Stimulated activated naive CD8-positive, alpha-beta T cell treated with anti-CD3 and anti-CD28 coated beads, Interleukin-15, Interleukin-2, amounts not matched to agents 100 ng/mL and 50 ng/mL, for 24 hours (primary cell): ENCODE measurements around the gene RUVBL2.

ENCODE experiments used
- H3K27ac Mint-ChIP-seq: one replicate; pipeline ENCODE4 v1.8.0; 2021; ENCODE audit warnings: mild to moderate bottlenecking, mixed read lengths
- H3K27me3 Mint-ChIP-seq: one replicate; pipeline ENCODE4 v1.8.0; 2021; ENCODE audit warnings: mixed read lengths
- H3K36me3 Mint-ChIP-seq: one replicate; pipeline ENCODE4 v1.8.0; 2021; ENCODE audit warnings: low read depth, mixed read lengths
- H3K4me1 Mint-ChIP-seq: one replicate; pipeline ENCODE4 v1.8.0; 2021; ENCODE audit warnings: low read depth, mixed read lengths
- H3K4me3 Mint-ChIP-seq: one replicate; pipeline ENCODE4 v1.8.0; 2021; ENCODE audit warnings: mild to moderate bottlenecking, mixed read lengths
- H3K9me3 Mint-ChIP-seq: one replicate; pipeline ENCODE4 v1.8.0; 2021; ENCODE audit warnings: mixed read lengths

RUVBL2 gene

DNA sequence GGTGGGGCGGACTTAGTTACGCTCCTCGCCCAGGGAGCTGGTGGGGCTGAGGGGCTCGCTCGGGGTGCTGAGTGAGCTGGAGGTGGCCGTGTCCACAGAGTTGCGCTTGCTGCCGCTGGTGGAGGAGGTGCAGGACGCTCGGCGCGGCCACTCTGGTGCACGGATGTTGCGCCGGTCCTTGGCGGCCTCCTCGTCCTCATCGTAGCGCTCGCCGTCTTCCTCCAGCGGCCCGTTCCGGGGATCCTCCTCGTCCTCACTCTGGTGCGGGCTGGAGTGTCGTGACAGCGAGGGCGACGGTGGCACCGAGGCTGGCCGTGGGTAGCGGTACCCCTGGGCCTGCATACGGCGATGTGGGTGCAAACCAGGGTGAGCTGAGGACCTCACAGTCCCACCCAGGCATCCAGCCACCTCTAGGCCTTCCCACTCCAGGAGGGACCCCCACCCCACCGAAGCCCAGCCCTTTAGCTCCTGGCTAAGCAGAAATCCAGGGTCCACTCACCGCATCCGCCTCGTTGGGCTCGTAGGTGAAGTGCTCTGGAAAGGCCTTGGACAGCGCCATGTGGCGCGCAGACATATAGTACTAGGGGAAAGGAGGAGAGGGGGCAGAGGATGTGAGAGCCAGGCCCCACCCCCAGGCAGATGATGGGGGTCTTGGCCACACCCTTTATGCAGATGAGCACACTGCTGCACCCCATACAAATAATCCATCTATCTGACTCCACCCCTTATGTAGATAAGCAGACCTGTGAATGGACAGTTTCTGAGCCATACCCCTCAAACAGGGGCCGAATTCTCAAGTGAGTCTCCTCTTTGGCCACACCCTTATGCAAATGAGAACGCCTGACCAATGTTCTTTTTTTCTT is 24.2 kb upstream of the RUVBL2 start:
- H3K27ac Mint-ChIP-seq: no peak overlapping the region
- H3K27me3 Mint-ChIP-seq: no peaks in the 10 kb centered on the region
- peaks cover 43% of the 10 kb centered on the region for H3K36me3 Mint-ChIP-seq
- H3K4me3 Mint-ChIP-seq: no peak overlapping the region
- no peaks in the 10 kb centered on the region for H3K9me3 Mint-ChIP-seq
- peaks cover 35% of the 10 kb centered on the region for H3K4me1 Mint-ChIP-seq

DNA sequence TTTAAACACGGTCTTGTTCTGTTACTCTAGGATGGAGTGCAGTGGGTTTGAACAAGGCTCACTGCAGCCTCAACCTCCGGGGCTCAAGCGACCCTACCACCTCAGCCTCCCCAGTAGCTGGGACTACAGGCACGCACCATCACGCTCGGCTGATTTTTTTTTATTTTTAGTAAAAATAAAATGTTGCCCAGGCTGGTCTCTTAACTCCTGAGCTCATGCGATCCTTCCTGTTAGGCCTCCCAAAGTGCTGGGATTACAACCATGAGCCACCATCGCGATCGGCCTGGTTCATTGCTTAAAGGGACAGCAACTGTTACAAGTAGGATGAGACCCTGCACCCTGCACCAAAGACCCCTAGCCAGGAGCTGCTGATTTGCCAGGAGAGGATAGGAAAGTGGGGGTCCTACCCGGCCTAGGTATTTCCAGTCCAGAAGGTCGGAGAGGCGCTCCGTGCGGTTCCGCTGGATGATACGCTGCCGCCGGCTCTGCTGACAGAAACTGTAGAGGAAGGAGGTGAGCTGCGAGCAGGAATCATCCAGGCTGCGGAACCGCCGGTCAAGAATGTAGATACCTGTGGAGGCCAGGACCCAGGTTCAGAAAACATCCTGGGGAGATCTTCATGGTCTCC is 23.4 kb upstream of the RUVBL2 start:
- Mint-ChIP-seq H3K9me3 (no peaks in the 10 kb centered on the region), H3K27ac (no peak overlapping the region), H3K4me1 (peaks cover 32% of the 10 kb centered on the region), H3K4me3 (no peak overlapping the region), H3K36me3 (peaks cover 41% of the 10 kb centered on the region), H3K27me3 (no peaks in the 10 kb centered on the region)

DNA sequence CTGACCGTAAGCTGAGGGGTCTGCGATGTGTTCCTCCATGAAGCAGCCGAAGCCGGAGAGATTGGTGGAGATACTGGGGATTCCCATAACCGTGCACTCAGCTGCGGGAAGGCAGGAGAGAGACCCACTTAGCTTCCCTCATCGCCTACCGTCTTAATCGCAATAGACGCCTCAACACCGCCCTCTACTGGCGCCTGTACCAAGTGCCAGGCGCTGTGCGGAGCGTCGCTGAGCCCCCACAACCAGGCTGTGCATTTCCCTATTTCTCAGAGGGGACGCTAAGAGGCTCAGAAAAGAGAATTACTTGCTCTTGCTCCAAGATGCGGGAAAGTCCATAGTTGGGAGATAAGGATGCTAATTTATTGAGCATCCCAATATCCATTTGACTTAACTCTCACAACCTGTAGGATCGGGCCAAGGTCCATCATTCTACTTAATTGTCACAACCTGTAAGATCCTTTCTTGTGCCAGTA is 22.7 kb upstream of the RUVBL2 start:
- no peak overlapping the region for H3K27ac Mint-ChIP-seq
- no peaks in the 10 kb centered on the region for H3K9me3 Mint-ChIP-seq
- no peak overlapping the region for H3K4me3 Mint-ChIP-seq
- peaks cover 34% of the 10 kb centered on the region for H3K36me3 Mint-ChIP-seq
- no peaks in the 10 kb centered on the region for H3K27me3 Mint-ChIP-seq
- H3K4me1 Mint-ChIP-seq: peaks cover 25% of the 10 kb centered on the region

DNA sequence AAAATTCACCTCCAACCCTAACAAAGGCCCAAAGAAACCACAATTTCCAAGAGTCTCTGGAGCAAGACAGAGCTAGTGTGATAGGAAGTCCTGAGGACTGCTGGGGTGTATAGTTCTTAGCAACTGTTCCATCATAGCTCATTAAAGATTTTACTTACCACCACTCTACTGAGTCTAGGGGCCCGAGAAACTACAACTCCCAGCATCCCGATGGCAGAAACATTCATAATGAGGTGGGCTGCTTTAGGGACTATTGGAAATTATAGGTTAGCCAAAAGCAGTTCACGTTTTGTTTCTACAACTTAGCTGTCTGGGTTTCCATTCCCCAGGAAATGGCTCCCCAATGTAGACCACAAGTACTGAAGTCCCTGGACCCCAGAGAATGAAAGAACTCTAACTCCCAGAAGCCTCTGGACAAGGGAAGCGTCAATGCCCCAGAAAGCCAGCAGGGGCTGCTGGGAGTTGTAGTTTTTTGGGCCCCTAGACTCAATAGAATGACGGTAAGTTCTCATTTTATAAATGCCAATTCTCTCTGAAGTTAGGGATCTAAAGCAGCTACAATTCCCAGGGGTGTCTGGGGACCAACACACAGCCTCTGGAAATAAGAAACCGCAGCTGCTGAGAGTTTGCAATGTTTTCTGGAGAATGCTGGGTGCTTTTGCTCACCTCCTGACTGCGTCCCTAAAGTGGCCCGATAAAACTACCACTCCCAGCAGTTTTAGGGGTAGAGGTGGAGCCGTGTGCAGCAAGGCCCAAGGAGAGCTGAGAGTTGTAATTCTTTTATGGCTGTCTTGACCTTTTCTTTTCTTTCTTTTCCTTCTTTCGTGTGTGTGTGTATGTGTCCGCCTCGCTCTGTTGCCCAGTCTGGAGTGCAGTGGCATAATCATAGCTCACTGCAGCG is 17.5 kb upstream of the RUVBL2 start:
- H3K36me3 Mint-ChIP-seq: peaks cover 33% of the 10 kb centered on the region

DNA sequence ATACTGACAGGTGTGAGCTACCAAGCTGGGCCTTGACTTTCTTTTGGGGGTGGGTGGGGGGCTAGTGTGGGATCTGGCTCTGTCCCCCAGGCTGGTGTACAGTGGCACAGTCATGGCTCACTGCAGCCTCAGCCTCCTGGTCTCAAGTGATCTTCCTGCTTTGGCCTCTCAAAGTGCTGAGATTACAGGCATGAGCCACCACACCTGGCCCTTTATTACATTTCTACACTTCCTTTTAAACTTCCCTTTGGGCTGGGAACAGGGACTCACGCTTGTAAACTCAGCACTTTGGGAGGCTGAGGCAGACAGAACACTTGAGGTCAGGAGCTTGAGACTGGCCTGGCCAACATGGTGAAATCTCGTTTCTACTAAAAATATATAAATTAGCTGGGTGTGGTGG is 16.6 kb upstream of the RUVBL2 start:
- Mint-ChIP-seq H3K27me3 (no peaks in the 10 kb centered on the region), H3K4me3 (no peak overlapping the region), H3K4me1 (peaks cover 23% of the 10 kb centered on the region), H3K36me3 (peaks cover 37% of the 10 kb centered on the region), H3K9me3 (no peaks in the 10 kb centered on the region), H3K27ac (no peak overlapping the region)

More for the DNA sequence above, 17.5 kb upstream of the RUVBL2 start:
- no peak overlapping the region for H3K4me3 Mint-ChIP-seq
- H3K27ac Mint-ChIP-seq: no peak overlapping the region
- peaks cover 23% of the 10 kb centered on the region for H3K4me1 Mint-ChIP-seq
- H3K9me3 Mint-ChIP-seq: no peaks in the 10 kb centered on the region
- no peaks in the 10 kb centered on the region for H3K27me3 Mint-ChIP-seq

DNA sequence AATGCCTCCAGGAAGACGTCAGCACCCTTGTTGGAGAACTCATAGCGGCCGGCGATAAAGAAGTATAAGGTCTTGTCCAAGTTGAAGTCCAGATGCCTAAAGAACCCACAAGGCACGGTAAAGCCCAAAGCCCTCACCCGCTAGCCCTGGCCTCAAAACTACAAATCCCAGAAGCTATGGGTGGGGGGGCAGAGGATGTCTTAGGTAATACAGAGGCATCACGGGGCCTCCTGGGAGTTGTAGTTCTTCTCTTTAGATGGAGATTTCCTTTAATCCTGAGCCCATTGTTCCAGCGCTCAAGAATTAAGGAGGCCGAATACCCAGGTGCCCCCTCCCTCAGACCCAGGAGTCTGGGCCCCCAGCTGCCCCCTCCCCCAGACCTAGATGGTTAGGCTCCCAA is 11.4 kb upstream of the RUVBL2 start:
- Mint-ChIP-seq H3K36me3 (peaks cover 51% of the 10 kb centered on the region), H3K27ac (peak overlapping the region; percentile 16)

DNA sequence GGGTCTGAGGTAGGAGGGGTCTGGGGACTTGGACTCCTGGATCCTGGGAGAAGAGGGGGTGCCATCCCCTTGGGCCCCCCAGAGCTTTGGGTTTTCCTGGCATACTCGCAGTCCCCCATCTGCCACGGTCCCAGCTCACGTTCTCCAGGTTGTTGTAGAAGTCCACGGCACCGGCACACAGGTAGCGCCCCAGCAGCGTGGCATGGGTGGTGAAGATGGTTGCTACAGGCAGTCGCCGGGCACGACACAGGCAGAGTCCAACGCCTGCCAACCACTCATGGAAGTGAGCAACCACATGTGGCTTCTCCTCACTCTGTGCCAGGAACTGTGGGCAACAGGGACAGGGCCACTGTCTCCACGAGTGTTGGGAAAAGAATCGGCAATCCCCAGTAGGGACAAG is 8.0 kb upstream of the RUVBL2 start:
- H3K27ac Mint-ChIP-seq: no peak overlapping the region
- no peak overlapping the region for H3K4me3 Mint-ChIP-seq
- H3K9me3 Mint-ChIP-seq: no peaks in the 10 kb centered on the region
- H3K4me1 Mint-ChIP-seq: peaks cover 27% of the 10 kb centered on the region
- H3K36me3 Mint-ChIP-seq: peaks cover 52% of the 10 kb centered on the region
- no peaks in the 10 kb centered on the region for H3K27me3 Mint-ChIP-seq

More for the DNA sequence above, 11.4 kb upstream of the RUVBL2 start:
- no peaks in the 10 kb centered on the region for H3K9me3 Mint-ChIP-seq
- no peaks in the 10 kb centered on the region for H3K27me3 Mint-ChIP-seq
- no peak overlapping the region for H3K4me3 Mint-ChIP-seq
- peaks cover 28% of the 10 kb centered on the region for H3K4me1 Mint-ChIP-seq

DNA sequence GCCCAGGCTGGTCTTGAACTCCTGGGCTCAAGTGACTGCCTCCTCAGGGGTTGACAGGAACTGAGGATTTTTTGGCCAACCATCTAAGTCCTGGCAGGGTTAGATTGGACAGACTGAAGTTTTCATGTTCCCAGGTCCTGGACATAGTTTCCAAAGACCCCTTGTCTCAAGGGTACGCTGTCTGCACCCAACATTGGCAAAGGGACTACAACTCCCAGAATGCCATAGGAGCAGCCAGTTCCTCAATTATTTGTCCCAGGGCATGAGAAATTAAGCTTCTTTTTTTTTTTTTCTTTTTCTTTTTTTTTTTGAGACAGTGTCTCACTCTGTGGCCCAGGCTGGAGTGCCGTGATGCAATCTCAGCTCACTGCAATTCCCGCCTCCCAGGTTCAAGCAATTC is 7.5 kb upstream of the RUVBL2 start:
- no peaks in the 10 kb centered on the region for H3K27me3 Mint-ChIP-seq
- H3K27ac Mint-ChIP-seq: no peak overlapping the region
- peaks cover 52% of the 10 kb centered on the region for H3K36me3 Mint-ChIP-seq
- no peaks in the 10 kb centered on the region for H3K9me3 Mint-ChIP-seq
- H3K4me3 Mint-ChIP-seq: no peak overlapping the region
- H3K4me1 Mint-ChIP-seq: peaks cover 32% of the 10 kb centered on the region

DNA sequence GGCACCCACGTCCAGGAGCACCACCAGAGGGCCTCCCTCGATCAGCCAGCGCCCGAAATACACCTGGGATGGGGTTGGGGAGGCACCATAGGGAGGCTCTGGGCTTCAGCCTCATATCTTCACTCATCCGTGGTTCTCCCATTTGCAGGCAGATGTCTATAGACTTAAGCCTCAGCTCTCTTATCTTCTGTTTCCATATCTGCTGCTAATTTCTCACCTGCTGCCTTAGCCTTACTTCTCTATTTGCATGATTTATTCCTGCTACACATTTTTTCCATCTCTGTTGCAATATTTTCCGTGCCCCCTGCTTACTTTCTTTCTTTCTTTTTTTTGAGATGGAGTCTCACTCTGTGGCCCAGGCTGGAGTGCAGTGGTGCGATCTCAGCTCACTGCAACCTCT is 6.4 kb upstream of the RUVBL2 start:
- H3K27me3 Mint-ChIP-seq: no peaks in the 10 kb centered on the region
- peaks cover 45% of the 10 kb centered on the region for H3K36me3 Mint-ChIP-seq
- H3K27ac Mint-ChIP-seq: peak overlapping the region; percentile 89

DNA sequence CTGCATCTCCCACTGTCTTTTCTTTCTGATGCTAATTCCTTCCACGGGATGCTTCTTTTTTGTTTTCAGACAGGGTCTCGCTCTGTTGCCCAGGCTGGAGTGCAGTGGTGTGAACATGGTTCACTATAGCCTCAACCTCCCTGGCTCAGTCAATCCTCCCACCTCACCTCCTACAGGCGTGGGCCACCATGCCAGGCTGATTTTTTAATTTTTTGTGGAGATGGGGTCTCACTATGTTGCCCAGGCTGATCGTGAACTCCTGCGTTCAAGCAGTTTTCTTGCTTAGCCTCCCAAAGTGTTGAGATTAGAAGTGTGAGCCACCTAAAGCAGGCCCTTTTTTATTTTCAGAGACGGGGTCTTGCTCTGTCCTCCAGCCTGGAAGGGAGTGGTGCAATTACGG is 5.4 kb upstream of the RUVBL2 start:
- Mint-ChIP-seq H3K27me3 (no peaks in the 10 kb centered on the region), H3K4me1 (peaks cover 40% of the 10 kb centered on the region), H3K4me3 (peak overlapping the region; percentile 29), H3K9me3 (no peaks in the 10 kb centered on the region), H3K27ac (peak overlapping the region; percentile 89), H3K36me3 (peaks cover 37% of the 10 kb centered on the region)

More for the DNA sequence above, 6.4 kb upstream of the RUVBL2 start:
- Mint-ChIP-seq H3K9me3 (no peaks in the 10 kb centered on the region), H3K4me3 (peak overlapping the region; percentile 24), H3K4me1 (peaks cover 38% of the 10 kb centered on the region)

DNA sequence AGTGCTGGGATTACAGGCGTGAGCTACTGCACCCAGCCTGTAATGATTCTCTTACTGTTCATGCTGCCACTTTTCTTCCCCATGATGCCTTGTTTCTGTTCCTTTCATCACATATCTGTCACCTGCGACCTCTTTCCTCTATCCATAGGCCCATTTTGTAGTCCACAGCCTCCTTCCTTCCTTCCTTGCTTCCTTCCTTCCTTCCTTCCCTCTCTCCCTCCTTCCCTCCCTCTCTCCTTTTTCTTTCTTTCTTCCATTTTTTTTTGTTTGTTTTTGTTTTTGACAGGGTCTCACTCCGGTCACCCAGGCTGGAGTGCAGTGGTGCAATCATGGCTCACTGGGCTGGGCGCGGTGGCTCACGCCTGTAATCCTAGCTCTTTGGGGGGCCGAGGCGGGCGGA is 4.8 kb upstream of the RUVBL2 start:
- Mint-ChIP-seq H3K4me1 (peaks cover 44% of the 10 kb centered on the region), H3K27ac (peak overlapping the region; percentile 42), H3K9me3 (no peaks in the 10 kb centered on the region)

DNA sequence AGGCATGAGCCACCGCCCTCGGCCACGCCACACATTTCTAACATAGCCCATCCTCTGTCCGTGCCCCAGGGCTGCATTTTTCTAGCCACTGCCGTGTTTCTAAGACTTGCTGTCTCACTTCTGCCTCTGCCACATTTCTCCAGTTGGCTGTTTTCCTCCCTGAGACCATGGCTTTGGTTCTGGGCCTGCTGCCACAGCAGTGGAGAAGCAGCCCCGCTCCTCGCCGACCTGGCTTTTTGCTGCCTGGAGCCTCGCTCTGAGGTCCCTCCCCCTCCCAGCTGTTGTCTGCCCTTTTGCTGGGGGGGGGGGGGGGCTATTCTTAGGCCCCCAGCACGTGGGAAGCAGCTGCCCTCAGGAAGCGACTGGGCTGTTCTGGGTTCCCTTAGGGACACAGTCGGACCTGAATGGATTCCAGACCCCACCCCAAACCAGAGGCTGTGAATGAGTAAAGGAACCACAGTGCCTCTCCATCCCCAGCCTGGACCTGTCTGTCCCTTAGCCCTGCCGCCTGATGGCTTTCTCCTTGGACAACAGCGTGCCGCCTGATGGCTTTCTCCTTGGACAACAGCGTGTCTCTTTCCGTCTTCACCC is 3.9 kb upstream of the RUVBL2 start:
- no peaks in the 10 kb centered on the region for H3K9me3 Mint-ChIP-seq
- no peaks in the 10 kb centered on the region for H3K27me3 Mint-ChIP-seq
- H3K4me3 Mint-ChIP-seq: no peak overlapping the region
- peaks cover 40% of the 10 kb centered on the region for H3K36me3 Mint-ChIP-seq
- no peak overlapping the region for H3K27ac Mint-ChIP-seq
- peaks cover 50% of the 10 kb centered on the region for H3K4me1 Mint-ChIP-seq

More for the DNA sequence above, 4.8 kb upstream of the RUVBL2 start:
- no peaks in the 10 kb centered on the region for H3K27me3 Mint-ChIP-seq
- no peak overlapping the region for H3K4me3 Mint-ChIP-seq
- peaks cover 35% of the 10 kb centered on the region for H3K36me3 Mint-ChIP-seq

DNA sequence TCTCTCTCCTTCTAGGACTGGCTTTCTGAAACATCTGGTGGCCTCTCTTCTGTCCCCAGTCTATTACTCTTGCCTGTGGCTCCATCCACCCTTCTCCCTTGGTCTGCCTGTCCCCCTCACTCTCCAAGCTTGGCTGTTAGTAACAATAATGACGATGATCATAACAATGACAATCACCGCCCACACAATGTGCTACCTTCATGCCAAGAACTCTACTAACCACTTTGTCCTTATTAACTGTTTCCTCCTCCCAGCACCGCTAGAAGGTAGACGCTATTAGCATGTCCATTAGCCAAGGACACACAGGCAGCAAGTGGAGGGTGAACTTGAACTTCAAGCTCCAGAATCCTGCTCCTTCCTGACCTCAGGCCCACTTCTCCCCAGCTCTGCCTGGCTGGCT is 3.3 kb upstream of the RUVBL2 start:
- Mint-ChIP-seq H3K27ac (no peak overlapping the region), H3K9me3 (no peaks in the 10 kb centered on the region), H3K4me3 (no peak overlapping the region), H3K27me3 (no peaks in the 10 kb centered on the region), H3K36me3 (peaks cover 43% of the 10 kb centered on the region), H3K4me1 (peaks cover 56% of the 10 kb centered on the region)

DNA sequence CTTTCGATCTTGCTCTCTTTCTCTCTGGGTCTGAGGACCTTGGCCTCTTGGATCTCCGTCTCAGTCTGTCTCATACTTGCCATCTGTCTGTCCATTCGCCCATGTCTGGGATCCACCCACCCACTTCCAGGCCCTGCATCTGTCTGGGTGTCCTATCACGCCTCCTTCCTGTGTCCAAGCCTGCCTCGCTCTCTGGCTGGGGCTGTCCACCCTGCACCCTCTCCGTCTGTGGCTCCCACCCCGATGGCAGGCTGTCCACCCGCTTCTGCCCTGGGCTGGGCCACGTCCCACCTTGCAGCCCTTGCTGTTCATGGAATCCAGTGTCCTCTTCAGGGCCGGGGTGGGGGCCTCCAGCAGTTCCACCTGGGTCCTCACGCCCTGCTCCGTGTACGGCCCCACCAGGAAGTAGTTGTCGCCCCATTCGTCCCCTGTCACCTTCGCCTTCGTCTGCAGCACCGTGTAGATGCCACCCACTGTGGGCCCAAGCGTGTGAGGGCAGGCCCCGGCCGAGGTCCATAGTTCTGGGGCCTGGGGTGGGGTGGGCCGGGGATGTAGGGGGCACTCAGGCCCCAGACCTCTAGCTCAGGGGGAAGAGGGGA is 2.6 kb upstream of the RUVBL2 start:
- Mint-ChIP-seq H3K4me1 (peaks cover 57% of the 10 kb centered on the region), H3K27me3 (no peaks in the 10 kb centered on the region), H3K4me3 (peak overlapping the region; percentile 1)

More for the DNA sequence above, 2.6 kb upstream of the RUVBL2 start:
- H3K27ac Mint-ChIP-seq: peak overlapping the region; percentile 18
- no peaks in the 10 kb centered on the region for H3K9me3 Mint-ChIP-seq
- peaks cover 42% of the 10 kb centered on the region for H3K36me3 Mint-ChIP-seq
